GM23248 (cell line): ENCODE measurements around the gene MFNG.

Experiments used
- EZH2 ChIP-seq: fragments of 200-600 bp; sonication (generic); IDR thresholded peaks from 2 replicates; pipeline ENCODE4 v1.6.1; 2018; ENCODE audit warnings: antibody characterized with exemption, mild to moderate bottlenecking; ENCODE audit not compliant: insufficient read depth, poor library complexity, severe bottlenecking
- EZH2phosphoT487 ChIP-seq: fragments of 200-600 bp; sonication (generic); IDR thresholded peaks from 2 replicates; pipeline ENCODE4 v1.6.1; 2018; ENCODE audit warnings: antibody characterized with exemption, moderate library complexity, mild to moderate bottlenecking, low read depth; ENCODE audit not compliant: insufficient read depth

GRCh38 chr22:37473437-37473946 is 12.7 kb downstream of the MFNG start:
- TF ChIP-seq EZH2 = no peak
- TF ChIP-seq EZH2phosphoT487 = no peak
